Skeletal muscle satellite cell (primary cell): Measurements from ENCODE around the gene FOXP1.
A peak's percentile ranks its signal among the peaks of the same experiment; 100 is the strongest.

Experiments used
- H3K27me3 ChIP-seq: 2 replicates; pipeline ENCODE4 v1.7.0; 2013; ENCODE audit warnings: low read length; ENCODE audit not compliant: control insufficient read depth, insufficient read depth
- H3K36me3 ChIP-seq: 2 replicates; pipeline ENCODE4 v1.7.0; 2013; ENCODE audit warnings: mild to moderate bottlenecking, control low read depth, low read length; ENCODE audit not compliant: insufficient read depth
- H3K4me1 ChIP-seq: 2 replicates; pipeline ENCODE4 v1.7.0; 2013; ENCODE audit warnings: low read length; ENCODE audit not compliant: control insufficient read depth, insufficient read depth
- H3K4me2 ChIP-seq: 2 replicates; pipeline ENCODE4 v1.7.0; 2013; ENCODE audit warnings: mild to moderate bottlenecking, low read length
- H3K4me3 ChIP-seq: 2 replicates; pipeline ENCODE4 v1.7.0; 2013; ENCODE audit warnings: low read length
- H3K9ac ChIP-seq: 2 replicates; pipeline ENCODE4 v1.7.0; 2013; ENCODE audit warnings: mild to moderate bottlenecking, low read depth, low read length, moderate library complexity
- H3K9me3 ChIP-seq: replicated peaks from 2 replicates; pipeline ENCODE4 v1.7.0; 2013; ENCODE audit warnings: mild to moderate bottlenecking, control low read depth, low read length

The FOXP1 gene

GRCh38 chr3:71579326-71579934, 4.1 kb downstream of the FOXP1 start:
- Histone ChIP-seq H3K27me3 (no peaks in the 10 kb centered on the region), H3K36me3 (no peaks in the 10 kb centered on the region), H3K9ac (peak overlapping the region; percentile 90), H3K4me3 (peak overlapping the region; percentile 22), H3K4me2 (peak overlapping the region; percentile 95), H3K9me3 (no peaks in the 10 kb centered on the region), H3K4me1 (peaks cover 32% of the 10 kb centered on the region)

DNA sequence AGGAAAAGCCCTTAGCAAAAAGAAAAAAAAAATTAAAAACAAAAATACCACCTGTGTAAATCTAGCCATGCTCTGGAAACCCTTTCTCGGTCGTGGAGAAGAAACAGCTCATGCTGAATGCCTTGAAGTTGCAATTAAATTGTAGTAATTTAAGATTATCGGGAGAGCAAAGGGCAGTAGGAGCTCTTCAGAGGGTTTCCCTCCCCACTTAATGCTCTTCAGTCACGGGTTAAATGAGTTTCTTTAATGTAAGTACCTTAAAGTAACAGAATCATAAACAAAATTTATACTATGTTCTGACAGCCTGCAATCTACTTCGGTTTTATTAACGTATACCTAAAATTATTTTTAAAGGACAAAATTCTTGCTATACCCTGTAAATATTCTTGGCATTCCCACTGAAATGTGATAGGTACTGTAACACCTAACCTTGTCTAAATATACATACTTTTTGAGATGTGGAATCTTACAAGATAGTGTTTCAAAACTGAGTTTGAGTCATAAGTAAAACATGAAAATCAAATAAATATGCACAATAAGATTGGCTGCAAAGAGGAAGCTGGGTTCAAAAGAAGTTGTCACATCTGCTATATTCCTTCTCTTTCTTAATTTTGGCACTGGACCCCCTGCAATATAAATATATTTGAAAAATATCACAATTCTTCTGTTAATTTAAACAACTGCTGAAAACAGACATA, 5.3 kb downstream of the FOXP1 start:
- Histone ChIP-seq H3K9ac (no peak overlapping the region), H3K36me3 (no peaks in the 10 kb centered on the region), H3K4me2 (peak overlapping the region; percentile 95), H3K4me1 (peaks cover 32% of the 10 kb centered on the region), H3K27me3 (no peaks in the 10 kb centered on the region), H3K4me3 (peak overlapping the region; percentile 13), H3K9me3 (no peaks in the 10 kb centered on the region)

- no peak overlapping the region for H3K4me3 ChIP-seq
- H3K9me3 ChIP-seq = no peaks in the 10 kb centered on the region
- no peaks in the 10 kb centered on the region for H3K36me3 ChIP-seq
- peaks cover 32% of the 10 kb centered on the region for H3K4me1 ChIP-seq
- no peaks in the 10 kb centered on the region for H3K27me3 ChIP-seq
- no peak overlapping the region for H3K4me2 ChIP-seq
- no peak overlapping the region for H3K9ac ChIP-seq
These were observed 6.5 kb downstream of the FOXP1 start for GRCh38 chr3:71577011-71577410.

GRCh38 chr3:71575433-71575832, 8.1 kb downstream of the FOXP1 start:
- Histone ChIP-seq H3K4me2 (no peak overlapping the region), H3K9me3 (no peaks in the 10 kb centered on the region), H3K4me1 (peaks cover 28% of the 10 kb centered on the region), H3K9ac (no peak overlapping the region), H3K27me3 (no peaks in the 10 kb centered on the region), H3K4me3 (no peak overlapping the region), H3K36me3 (peaks cover 1% of the 10 kb centered on the region)

DNA sequence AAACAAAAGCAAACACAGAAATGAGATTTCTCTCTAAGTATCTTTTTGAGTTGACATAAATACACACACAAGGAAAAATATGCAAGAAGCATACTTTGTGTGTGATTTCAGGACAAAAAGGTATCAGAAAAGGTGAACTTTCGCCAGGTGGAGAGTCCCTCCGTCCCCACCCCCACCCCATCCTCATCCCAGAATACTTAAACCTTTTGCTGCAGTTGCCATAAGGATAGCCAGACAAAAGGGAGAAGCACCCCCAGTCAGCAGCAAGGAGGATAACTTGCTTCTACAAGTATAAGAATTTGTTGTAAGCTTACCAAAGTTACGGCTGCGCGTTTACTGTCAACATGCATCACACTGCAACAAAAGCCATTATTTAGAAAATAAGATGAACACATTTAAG, 10.3 kb downstream of the FOXP1 start:
- no peaks in the 10 kb centered on the region for H3K9me3 ChIP-seq
- H3K36me3 ChIP-seq = peaks cover 4% of the 10 kb centered on the region
- H3K9ac ChIP-seq = no peak overlapping the region
- H3K4me2 ChIP-seq = no peak overlapping the region
- H3K4me1 ChIP-seq = peaks cover 5% of the 10 kb centered on the region
- no peaks in the 10 kb centered on the region for H3K27me3 ChIP-seq
- no peak overlapping the region for H3K4me3 ChIP-seq

- H3K36me3 ChIP-seq = peaks cover 4% of the 10 kb centered on the region
- H3K27me3 ChIP-seq = no peaks in the 10 kb centered on the region
- no peaks in the 10 kb centered on the region for H3K9me3 ChIP-seq
- no peak overlapping the region for H3K4me3 ChIP-seq
- H3K4me1 ChIP-seq = no peaks in the 10 kb centered on the region
- no peak overlapping the region for H3K9ac ChIP-seq
- H3K4me2 ChIP-seq = no peak overlapping the region
These were observed 13.0 kb downstream of the FOXP1 start for GRCh38 chr3:71570546-71570945.

- Histone ChIP-seq H3K9me3 (no peaks in the 10 kb centered on the region), H3K4me1 (no peaks in the 10 kb centered on the region), H3K4me2 (no peak overlapping the region), H3K27me3 (no peaks in the 10 kb centered on the region), H3K4me3 (no peak overlapping the region), H3K9ac (no peak overlapping the region), H3K36me3 (peaks cover 4% of the 10 kb centered on the region)
These were observed 15.3 kb downstream of the FOXP1 start for GRCh38 chr3:71568207-71568606.

DNA sequence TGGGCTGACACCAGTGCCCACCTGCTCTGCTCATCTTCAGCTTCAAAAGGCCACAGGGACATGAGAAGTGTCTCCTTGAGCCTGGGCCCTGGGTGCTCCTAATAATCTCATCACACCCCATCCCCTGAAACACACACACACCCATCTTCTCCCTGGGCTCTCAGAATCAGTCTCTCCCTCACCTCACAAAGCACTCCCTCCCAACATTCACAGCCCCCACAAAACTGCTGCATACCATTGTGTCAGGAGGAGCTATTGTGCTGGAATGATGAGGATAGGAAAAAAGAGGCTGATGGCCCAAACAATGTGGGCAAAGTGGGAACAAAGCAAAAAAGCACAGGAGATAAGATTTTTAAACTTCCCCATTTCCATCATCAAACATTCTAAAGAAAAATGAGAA, 16.8 kb downstream of the FOXP1 start:
- Histone ChIP-seq H3K27me3 (no peaks in the 10 kb centered on the region), H3K4me2 (no peak overlapping the region), H3K36me3 (peaks cover 4% of the 10 kb centered on the region), H3K9ac (no peak overlapping the region), H3K4me1 (no peaks in the 10 kb centered on the region), H3K4me3 (no peak overlapping the region), H3K9me3 (no peaks in the 10 kb centered on the region)

DNA sequence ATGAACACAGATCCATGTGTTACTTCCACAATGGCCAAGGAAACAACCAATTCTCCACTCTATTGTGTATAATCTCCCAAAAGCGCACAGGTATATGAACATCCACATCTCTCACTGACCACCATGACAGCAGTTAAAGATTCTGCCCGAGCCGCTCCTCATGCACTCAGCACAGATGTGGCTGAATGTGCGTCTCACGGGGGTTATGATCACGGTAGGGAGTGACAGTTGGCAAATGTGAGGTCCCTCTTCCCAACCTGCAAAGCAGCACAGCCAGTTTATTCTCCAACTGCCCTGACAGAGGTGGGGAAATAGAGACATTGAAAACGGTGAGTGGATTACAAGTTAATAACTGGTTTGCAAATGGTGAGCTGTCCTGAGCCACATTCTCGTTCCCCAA, 17.6 kb downstream of the FOXP1 start:
- no peak overlapping the region for H3K4me3 ChIP-seq

GRCh38 chr3:71565316-71565715, 18.2 kb downstream of the FOXP1 start:
- Histone ChIP-seq H3K27me3 (no peaks in the 10 kb centered on the region), H3K4me2 (no peak overlapping the region), H3K9me3 (no peaks in the 10 kb centered on the region), H3K4me3 (no peak overlapping the region), H3K9ac (no peak overlapping the region), H3K36me3 (peaks cover 2% of the 10 kb centered on the region), H3K4me1 (no peaks in the 10 kb centered on the region)

More for the DNA sequence above, 17.6 kb downstream of the FOXP1 start:
- Histone ChIP-seq H3K9me3 (no peaks in the 10 kb centered on the region), H3K27me3 (no peaks in the 10 kb centered on the region), H3K4me2 (no peak overlapping the region), H3K9ac (no peak overlapping the region), H3K4me1 (no peaks in the 10 kb centered on the region), H3K36me3 (peaks cover 4% of the 10 kb centered on the region)

DNA sequence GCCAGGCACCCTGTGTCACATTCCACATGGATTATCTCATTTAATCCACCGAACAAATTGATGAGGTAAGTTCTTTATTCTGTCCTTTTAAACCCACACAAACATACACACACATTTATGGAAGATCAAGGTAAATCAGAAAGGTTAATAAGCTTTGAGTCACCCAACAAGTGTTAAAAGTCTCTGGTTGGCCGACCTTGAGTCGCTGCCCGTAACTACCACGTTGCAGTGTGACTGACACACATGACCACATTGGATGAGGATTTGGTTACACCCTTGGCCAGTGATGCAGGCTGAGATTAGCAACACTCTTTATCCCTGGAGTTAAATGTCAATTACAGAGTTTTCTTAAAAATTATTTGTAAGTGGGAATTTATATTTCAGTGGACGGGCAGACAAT, 19.2 kb downstream of the FOXP1 start:
- peaks cover 4% of the 10 kb centered on the region for H3K4me1 ChIP-seq
- no peak overlapping the region for H3K4me3 ChIP-seq
- H3K27me3 ChIP-seq = no peaks in the 10 kb centered on the region
- no peak overlapping the region for H3K4me2 ChIP-seq
- H3K9ac ChIP-seq = no peak overlapping the region
- no peaks in the 10 kb centered on the region for H3K9me3 ChIP-seq
- H3K36me3 ChIP-seq = no peaks in the 10 kb centered on the region

DNA sequence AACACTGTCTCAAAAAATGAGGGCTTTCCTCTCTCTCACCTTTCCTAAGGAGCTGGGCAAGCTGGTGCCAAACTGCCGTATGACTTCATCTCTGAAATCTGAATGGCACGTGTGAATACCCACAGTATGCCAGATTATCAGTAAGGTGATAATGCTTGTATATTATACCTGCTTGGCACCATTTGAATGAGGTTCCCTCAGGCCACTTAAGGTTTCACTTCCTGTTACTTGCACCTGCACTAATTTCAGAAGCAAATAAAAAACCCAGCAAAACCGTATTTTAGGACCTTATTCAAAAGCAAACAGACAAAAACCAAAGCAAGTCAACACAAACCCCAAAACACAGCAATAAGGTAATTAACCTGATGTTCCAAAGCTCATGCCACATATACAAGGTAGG, 19.7 kb downstream of the FOXP1 start:
- H3K4me1 ChIP-seq = peaks cover 6% of the 10 kb centered on the region
- no peak overlapping the region for H3K9ac ChIP-seq
- no peak overlapping the region for H3K4me2 ChIP-seq
- no peaks in the 10 kb centered on the region for H3K9me3 ChIP-seq
- no peaks in the 10 kb centered on the region for H3K27me3 ChIP-seq
- no peaks in the 10 kb centered on the region for H3K36me3 ChIP-seq
- H3K4me3 ChIP-seq = no peak overlapping the region
